Heart left ventricle (tissue), 16 donors: ENCODE data around the gene GPRC5B. TPM values are rescaled to one million over a fixed set of nuclear protein-coding genes. Genes with fewer than 3 reads are reported as not detected.

Source experiments
- ATAC-seq, 4 donors: fragments of 200-7000 bp; cut with Tn5 transposase; one replicate each; pipeline ENCODE4 v1.9.1; 2020 to 2022; ENCODE audit warnings: moderate library complexity in 4 of 4, mild to moderate bottlenecking in 3 of 4, moderate number of reproducible peaks in 1 of 4
- DNase-seq, 5 donors: peaks; one replicate each; pipeline ENCODE4 v3.0.0-alpha.2; 2020
- H3K27ac ChIP-seq, 12 donors: fragments of 200-600 bp; sonication (generic) in 4 of 12; one replicate each; pipeline versions ENCODE4 v1.5.0 to v1.8.0; 2016 to 2022; ENCODE audit warnings: mild to moderate bottlenecking in 2 of 12
- H3K27me3 ChIP-seq, 9 donors: fragments of 200-600 bp; sonication (generic) in 2 of 9; one replicate each; pipeline versions ENCODE4 v1.5.1 to v1.8.0; 2016 to 2022; ENCODE audit warnings: mild to moderate bottlenecking in 3 of 9
- H3K36me3 ChIP-seq, 9 donors: fragments of 200-600 bp; sonication (generic) in 2 of 9; one replicate each; pipeline versions ENCODE4 v1.5.0 to v1.8.0; 2018 to 2022; ENCODE audit warnings: mild to moderate bottlenecking in 2 of 9
- H3K4me1 ChIP-seq, 12 donors: fragments of 200-600 bp; sonication (generic) in 4 of 12; one replicate each; pipeline versions ENCODE4 v1.5.0 to v1.8.0; 2016 to 2022; ENCODE audit warnings: mild to moderate bottlenecking in 3 of 12
- H3K4me3 ChIP-seq, 12 donors: fragments of 200-600 bp; sonication (generic) in 4 of 12; one replicate each; pipeline versions ENCODE4 v1.5.0 to v1.8.0; 2017 to 2022; ENCODE audit warnings: mild to moderate bottlenecking in 9 of 12, moderate library complexity in 4 of 12
- H3K9me3 ChIP-seq, 12 donors: fragments of 200-600 bp; sonication (generic) in 4 of 12; one replicate each; pipeline versions ENCODE4 v1.5.0 to v1.8.0; 2016 to 2022; ENCODE audit warnings: mild to moderate bottlenecking in 1 of 12
- CTCF ChIP-seq, 12 donors: fragments of 200-600 bp; sonication (generic) in 4 of 12; IDR thresholded peaks; one replicate each; pipeline versions ENCODE4 v1.5.0 to v1.8.0; 2018 to 2022; ENCODE audit warnings: antibody characterized with exemption in 12 of 12, mild to moderate bottlenecking in 5 of 12
- POLR2A ChIP-seq, 2 donors: fragments of 450-650 bp; IDR thresholded peaks; one replicate each; pipeline ENCODE4 v1.6.1; 2017; ENCODE audit warnings: antibody characterized with exemption in 2 of 2, mild to moderate bottlenecking in 2 of 2, moderate library complexity in 2 of 2
- WGBS, 4 donors: extraction: QIAGEN DNeasy Blood & Tissue Kit in 2 of 4; methylation state at CpG; one replicate each; pipeline versions ENCODE4 v1.1.5 to v1.1.7; 2013 to 2018; 5-methylcytosine and 5-hydroxymethylcytosine counted together
- intact Hi-C, 10 donors: fragments of 100-400 bp; cut with DNase I; formaldehyde crosslinking; loops; one replicate each; pipeline versions ENCODE4 v1.11.1 to v1.14.2; 2022
- polyA plus RNA-seq, 2 donors: library from polyadenylated mRNA; stranded (reverse); fragments of 200-250 nt; gene quantifications; one replicate each; pipeline ENCODE4 v1.2.3, GENCODE V29; 2013
- total RNA-seq, 9 donors: library from RNA; depleted of rRNA in 2 of 9; stranded (reverse); fragments of >200 nt in 2 of 9; fragmentation: NEBNext Ultra II Directional in 3 of 9; extraction: Animal tissue kit (Norgen Biotek cat#: 25700) in 3 of 9; gene quantifications; one replicate each; pipeline versions ENCODE4 v1.1.0 to v1.2.4, GENCODE V29; 2016 to 2023
- donor health status: ischemic (EF 13 %, LVEDD 7.1; RV severe dilation, severe dysfunction).
- donor health status: healthy with polysubstance abuse.
- donor health status: DM: no; HTN: yes; CAD: no.
- donor health status: DM: no; HTN: no; CAD: no.
- donor health status: ischemic (EF 25% LVEDD 6.9; RV normal size, moderate dysfunction).
- donor health status: ischemic (EF 25% LVEDD 5.7; RV mildly dilated, moderate dysfunction).
- donor health status: healthy.
- donor health status: DM: yes; HTN: yes; CAD: no.
- donor health status: ischemic (EF 35%, LVEDD 5.7; RV mildly dilated, moderate dysfunction).
- donor health status: nonischemic (EF 11% LVEDD 7.7; RV severe dilation, severe dysfunction).
- donor health status: DM: yes; HTN: yes; CAD: no.
- donor health status: PGD.
- donor health status: ischemic (EF 29% LVEDD 5.4; RV normal size, mild dysfunction).
- donor health status: nonischemic (EF 23%, LVEDD 6.1; RV moderate dilation, normal function).

Gene GPRC5B
- total and polyA plus RNA-seq, 11 donors = 43.0 to 104 (median 77.9) TPM

GRCh38 chr16:19916064-19916463 lies 31.4 kb upstream of the GPRC5B start:
- ATAC-seq (no peak), DNase-seq (no peak)
- Histone ChIP-seq H3K27ac (no peak overlapping the region), H3K4me3 (no peak overlapping the region), H3K27me3 (peaks cover 0 to 6% (median 0%) of the 10 kb centered on the region in 9 donors), H3K36me3 (no peaks in the 10 kb centered on the region), H3K9me3 (no peaks in the 10 kb centered on the region), H3K4me1 (no peaks in the 10 kb centered on the region)
- WGBS, 4 donors = 84 to 89% (median 87%) methylated on average over 5 of the region's 5 CpGs
- intact Hi-C loops = no loop called here
- TF ChIP-seq POLR2A (IDR thresholded peaks at IDR 0.05) (no peak), CTCF (IDR thresholded peaks at IDR 0.05) (no peak)

- H3K4me1 ChIP-seq = no peaks in the 10 kb centered on the region
- 86 to 92% (median 91%) methylated on average over 7 of the region's 7 CpGs for WGBS, 4 donors
- H3K9me3 ChIP-seq = no peaks in the 10 kb centered on the region
- H3K27me3 ChIP-seq = peaks cover 0 to 7% (median 0%) of the 10 kb centered on the region in 9 donors
- TF ChIP-seq POLR2A (IDR thresholded peaks at IDR 0.05) (no peak), CTCF (IDR thresholded peaks at IDR 0.05) (no peak)
- no peaks in the 10 kb centered on the region for H3K36me3 ChIP-seq
- H3K4me3 ChIP-seq = no peak overlapping the region
- intact Hi-C loops = no loop called here
- H3K27ac ChIP-seq = no peak overlapping the region
- no peak for DNase-seq
- ATAC-seq = no peak
Measured at GRCh38 chr16:19914877-19915276, 30.2 kb upstream of the GPRC5B start.

- DNase-seq (no peak), ATAC-seq (no peak)
- Histone ChIP-seq H3K36me3 (no peaks in the 10 kb centered on the region), H3K4me1 (no peaks in the 10 kb centered on the region), H3K9me3 (no peaks in the 10 kb centered on the region), H3K4me3 (no peak overlapping the region), H3K27ac (no peak overlapping the region), H3K27me3 (peaks cover 0 to 16% (median 5%) of the 10 kb centered on the region in 9 donors)
- TF ChIP-seq POLR2A (IDR thresholded peaks at IDR 0.05) = no peak
- TF ChIP-seq CTCF (IDR thresholded peaks at IDR 0.05) = no peak
- 39 to 52% (median 46%) methylated on average over 2 of the region's 2 CpGs for WGBS, 4 donors
- intact Hi-C loops = no loop called here
Measured at GRCh38 chr16:19913340-19913645, 28.6 kb upstream of the GPRC5B start.

GRCh38 chr16:19912455-19913339 lies 28.0 kb upstream of the GPRC5B start:
- no peaks in the 10 kb centered on the region for H3K36me3 ChIP-seq
- peaks cover 0 to 2% (median 0%) of the 10 kb centered on the region in 12 donors for H3K4me1 ChIP-seq
- H3K4me3 ChIP-seq = no peak overlapping the region
- no peak overlapping the region for H3K27ac ChIP-seq
- peaks cover 0 to 17% (median 5%) of the 10 kb centered on the region in 9 donors for H3K27me3 ChIP-seq
- intact Hi-C loops = no loop called here
- ATAC-seq (no peak), DNase-seq (no peak)
- H3K9me3 ChIP-seq = no peaks in the 10 kb centered on the region
- no peak for TF ChIP-seq CTCF (IDR thresholded peaks at IDR 0.05)
- TF ChIP-seq POLR2A (IDR thresholded peaks at IDR 0.05) = no peak
- 77 to 79% (median 77%) methylated on average over 22 of the region's 22 CpGs for WGBS, 4 donors
